Lower leg skin (tissue), 3 donors: ENCODE measurements around the gene SUPT16H.

Source experiments
- POLR2A ChIP-seq, 2 donors: fragments of 450-650 bp; IDR thresholded peaks; one replicate each; pipeline ENCODE4 v1.6.1; 2016 to 2017; ENCODE audit warnings: antibody characterized with exemption in 2 of 2, mild to moderate bottlenecking in 1 of 2, moderate library complexity in 1 of 2
- TF ChIP-seq, protein P1 (sequence below), 3 donors: fragments of 450-650 bp; IDR thresholded peaks; one replicate each; pipeline ENCODE4 v1.5.1; 2016; ENCODE audit warnings: antibody characterized with exemption in 3 of 3, mild to moderate bottlenecking in 3 of 3, moderate library complexity in 2 of 3

DNA sequence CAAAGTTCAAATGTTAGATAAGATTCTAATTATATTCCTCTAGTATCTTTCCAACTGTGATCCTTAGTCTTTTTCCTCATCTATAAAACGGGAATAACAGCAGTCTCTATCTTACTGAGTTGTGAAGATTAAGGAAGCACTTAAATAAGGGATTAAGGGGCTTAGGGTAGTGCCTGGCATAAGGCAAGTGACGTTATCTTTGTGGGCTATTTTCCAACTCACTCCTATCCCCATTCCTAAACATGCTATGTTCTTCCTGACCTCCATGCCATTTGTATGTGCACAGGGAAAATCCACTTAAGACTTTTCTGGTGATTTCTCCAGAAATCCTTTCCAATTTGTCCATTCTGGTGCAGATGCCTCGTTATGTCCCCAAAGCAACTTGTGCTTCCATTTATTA, 33.3 kb downstream of the SUPT16H start:
- TF ChIP-seq, protein P1, sequence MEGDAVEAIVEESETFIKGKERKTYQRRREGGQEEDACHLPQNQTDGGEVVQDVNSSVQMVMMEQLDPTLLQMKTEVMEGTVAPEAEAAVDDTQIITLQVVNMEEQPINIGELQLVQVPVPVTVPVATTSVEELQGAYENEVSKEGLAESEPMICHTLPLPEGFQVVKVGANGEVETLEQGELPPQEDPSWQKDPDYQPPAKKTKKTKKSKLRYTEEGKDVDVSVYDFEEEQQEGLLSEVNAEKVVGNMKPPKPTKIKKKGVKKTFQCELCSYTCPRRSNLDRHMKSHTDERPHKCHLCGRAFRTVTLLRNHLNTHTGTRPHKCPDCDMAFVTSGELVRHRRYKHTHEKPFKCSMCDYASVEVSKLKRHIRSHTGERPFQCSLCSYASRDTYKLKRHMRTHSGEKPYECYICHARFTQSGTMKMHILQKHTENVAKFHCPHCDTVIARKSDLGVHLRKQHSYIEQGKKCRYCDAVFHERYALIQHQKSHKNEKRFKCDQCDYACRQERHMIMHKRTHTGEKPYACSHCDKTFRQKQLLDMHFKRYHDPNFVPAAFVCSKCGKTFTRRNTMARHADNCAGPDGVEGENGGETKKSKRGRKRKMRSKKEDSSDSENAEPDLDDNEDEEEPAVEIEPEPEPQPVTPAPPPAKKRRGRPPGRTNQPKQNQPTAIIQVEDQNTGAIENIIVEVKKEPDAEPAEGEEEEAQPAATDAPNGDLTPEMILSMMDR (IDR thresholded peaks at IDR 0.05): no peak
- TF ChIP-seq POLR2A (IDR thresholded peaks at IDR 0.05): no peak
